ENCODE data around the gene JADE1. TPM values are rescaled to one million over a fixed set of nuclear protein-coding genes. Genes with fewer than 3 reads are reported as not detected.

Gene JADE1
- total RNA-seq, 1 donor from 2014 or later: 39.6 TPM

DNA sequence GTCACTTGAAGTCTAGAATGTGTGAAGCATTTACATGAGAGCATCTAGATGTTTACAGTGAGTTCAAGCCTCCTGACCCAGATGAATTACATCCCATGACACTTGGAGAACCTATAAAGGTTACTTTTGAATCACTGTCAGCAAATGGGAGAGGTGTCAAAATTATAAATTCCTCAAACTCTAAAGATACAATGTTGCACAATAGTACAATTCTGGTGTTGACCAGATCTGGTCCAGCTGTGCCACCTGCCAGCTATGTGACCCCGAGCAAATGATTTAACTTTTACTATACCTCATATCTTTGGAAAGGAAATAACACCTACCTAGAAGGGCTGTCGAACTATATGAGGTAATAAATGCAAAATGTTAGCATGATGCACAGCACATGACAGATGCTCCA, 69.8 kb downstream of the JADE1 start:
- no peak for DNase-seq (ENCODE audit: low read depth, low spot score)
- Mint-ChIP-seq H3K36me3 (ENCODE audit: low read depth) (peaks cover 4% of the 10 kb centered on the region), H3K4me1 (no peaks in the 10 kb centered on the region), H3K27me3 (ENCODE audit: low read depth) (no peaks in the 10 kb centered on the region), H3K4me3 (no peak overlapping the region), H3K27ac (ENCODE audit: unreplicated experiment) (no peak overlapping the region), H3K9me3 (no peaks in the 10 kb centered on the region)
- TF ChIP-seq, protein P1, sequence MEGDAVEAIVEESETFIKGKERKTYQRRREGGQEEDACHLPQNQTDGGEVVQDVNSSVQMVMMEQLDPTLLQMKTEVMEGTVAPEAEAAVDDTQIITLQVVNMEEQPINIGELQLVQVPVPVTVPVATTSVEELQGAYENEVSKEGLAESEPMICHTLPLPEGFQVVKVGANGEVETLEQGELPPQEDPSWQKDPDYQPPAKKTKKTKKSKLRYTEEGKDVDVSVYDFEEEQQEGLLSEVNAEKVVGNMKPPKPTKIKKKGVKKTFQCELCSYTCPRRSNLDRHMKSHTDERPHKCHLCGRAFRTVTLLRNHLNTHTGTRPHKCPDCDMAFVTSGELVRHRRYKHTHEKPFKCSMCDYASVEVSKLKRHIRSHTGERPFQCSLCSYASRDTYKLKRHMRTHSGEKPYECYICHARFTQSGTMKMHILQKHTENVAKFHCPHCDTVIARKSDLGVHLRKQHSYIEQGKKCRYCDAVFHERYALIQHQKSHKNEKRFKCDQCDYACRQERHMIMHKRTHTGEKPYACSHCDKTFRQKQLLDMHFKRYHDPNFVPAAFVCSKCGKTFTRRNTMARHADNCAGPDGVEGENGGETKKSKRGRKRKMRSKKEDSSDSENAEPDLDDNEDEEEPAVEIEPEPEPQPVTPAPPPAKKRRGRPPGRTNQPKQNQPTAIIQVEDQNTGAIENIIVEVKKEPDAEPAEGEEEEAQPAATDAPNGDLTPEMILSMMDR (conservative IDR thresholded peaks at IDR 0.05): no peak

DNA sequence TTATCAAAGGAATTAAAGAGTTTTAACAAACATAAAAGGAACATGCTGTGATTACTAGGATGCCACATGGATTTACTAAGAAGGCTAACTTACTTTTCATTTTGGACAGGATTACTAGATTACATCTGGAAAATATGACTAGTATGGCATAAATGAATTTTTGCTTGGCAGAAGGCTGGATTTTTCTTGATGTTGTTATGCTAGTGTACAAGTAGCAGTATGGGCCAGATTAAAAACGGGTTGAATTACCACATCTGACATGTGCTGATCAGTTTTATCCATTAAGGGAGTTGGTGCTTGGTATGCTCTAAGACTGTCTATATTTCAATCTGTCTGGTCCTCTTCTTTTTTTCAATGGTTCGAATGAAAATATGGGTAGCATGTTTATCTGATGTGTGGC, 70.5 kb downstream of the JADE1 start:
- Mint-ChIP-seq H3K9me3 (no peaks in the 10 kb centered on the region), H3K36me3 (ENCODE audit: low read depth) (peaks cover 4% of the 10 kb centered on the region), H3K4me3 (no peak overlapping the region), H3K27ac (ENCODE audit: unreplicated experiment) (no peak overlapping the region), H3K4me1 (no peaks in the 10 kb centered on the region), H3K27me3 (ENCODE audit: low read depth) (no peaks in the 10 kb centered on the region)
- TF ChIP-seq, protein P1 (conservative IDR thresholded peaks at IDR 0.05): no peak
- DNase-seq (ENCODE audit: low read depth, low spot score): no peak

DNA sequence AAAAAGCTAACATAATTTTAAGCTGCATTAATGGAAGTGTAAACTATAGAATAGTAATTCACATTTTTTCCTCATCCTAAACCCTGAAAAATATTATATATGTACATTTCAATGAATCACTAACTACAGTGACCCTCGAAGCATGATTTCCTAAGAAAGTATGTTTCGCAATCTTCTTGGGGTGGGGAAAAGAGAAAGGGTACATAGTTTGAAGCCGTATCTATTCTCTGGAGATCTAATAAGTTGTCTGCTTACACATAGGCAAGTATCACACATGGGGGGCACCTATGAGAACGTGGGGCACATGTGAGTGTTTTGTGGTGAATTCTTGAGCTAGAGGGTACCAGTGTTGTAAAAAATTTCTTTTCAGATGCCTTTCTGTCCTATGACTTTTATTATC, 71.2 kb downstream of the JADE1 start:
- H3K9me3 Mint-ChIP-seq: no peaks in the 10 kb centered on the region
- H3K27ac Mint-ChIP-seq (ENCODE audit: unreplicated experiment): no peak overlapping the region
- TF ChIP-seq, protein P1 (conservative IDR thresholded peaks at IDR 0.05): no peak
- no peak overlapping the region for H3K4me3 Mint-ChIP-seq
- H3K36me3 Mint-ChIP-seq (ENCODE audit: low read depth): peaks cover 4% of the 10 kb centered on the region
- no peaks in the 10 kb centered on the region for H3K27me3 Mint-ChIP-seq (ENCODE audit: low read depth)
- no peak for DNase-seq (ENCODE audit: low read depth, low spot score)
- no peaks in the 10 kb centered on the region for H3K4me1 Mint-ChIP-seq

DNA sequence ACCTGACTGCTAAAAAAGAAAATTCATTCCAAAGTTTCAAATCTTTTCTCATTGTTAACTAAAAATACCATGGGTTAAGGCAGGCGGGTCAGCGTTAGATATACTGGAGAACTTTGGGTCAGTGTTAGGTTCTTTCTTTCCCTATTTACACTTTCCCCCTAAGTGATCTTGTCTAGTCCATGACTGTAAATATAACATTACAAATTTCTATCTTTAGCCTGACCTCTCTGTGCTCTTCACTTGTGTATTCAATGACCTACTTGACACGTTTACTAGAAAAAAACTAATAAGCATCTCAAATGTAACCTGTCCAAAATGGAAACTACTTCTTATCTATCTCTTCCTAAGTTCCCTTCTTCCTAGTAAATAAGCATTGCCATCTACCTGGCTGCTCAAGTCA, 95.3 kb downstream of the JADE1 start:
- Mint-ChIP-seq H3K27me3 (ENCODE audit: low read depth) (no peaks in the 10 kb centered on the region), H3K4me3 (no peak overlapping the region), H3K9me3 (no peaks in the 10 kb centered on the region), H3K27ac (ENCODE audit: unreplicated experiment) (no peak overlapping the region), H3K4me1 (peaks cover 9% of the 10 kb centered on the region), H3K36me3 (ENCODE audit: low read depth) (peaks cover 8% of the 10 kb centered on the region)
- TF ChIP-seq, protein P1 (conservative IDR thresholded peaks at IDR 0.05): no peak
- DNase-seq (ENCODE audit: low read depth, low spot score): no peak

DNA sequence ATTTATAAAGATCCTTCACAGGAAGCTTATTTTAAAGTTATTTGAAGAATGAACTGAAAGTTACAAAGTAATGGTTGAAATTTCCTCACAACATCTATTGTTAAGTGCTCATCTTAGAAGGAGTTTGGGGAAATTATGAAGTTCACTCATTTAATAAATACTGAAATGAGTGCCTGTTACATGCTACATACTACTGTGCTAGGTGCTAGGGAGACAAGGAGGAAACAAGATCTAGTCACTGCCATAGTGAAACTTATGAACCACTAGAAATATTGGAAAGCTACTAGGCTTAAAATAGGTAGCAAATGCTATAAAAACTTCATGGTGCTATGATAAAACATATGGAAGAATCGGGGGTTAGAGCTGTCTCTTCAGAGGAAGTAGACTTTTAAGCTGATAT, 97.1 kb downstream of the JADE1 start:
- TF ChIP-seq, protein P1 (conservative IDR thresholded peaks at IDR 0.05): no peak
- H3K27me3 Mint-ChIP-seq (ENCODE audit: low read depth): no peaks in the 10 kb centered on the region
- DNase-seq (ENCODE audit: low read depth, low spot score): no peak
- no peak overlapping the region for H3K4me3 Mint-ChIP-seq
- no peaks in the 10 kb centered on the region for H3K9me3 Mint-ChIP-seq
- H3K36me3 Mint-ChIP-seq (ENCODE audit: low read depth): peaks cover 5% of the 10 kb centered on the region
- H3K4me1 Mint-ChIP-seq: peaks cover 9% of the 10 kb centered on the region
- H3K27ac Mint-ChIP-seq (ENCODE audit: unreplicated experiment): no peak overlapping the region

DNA sequence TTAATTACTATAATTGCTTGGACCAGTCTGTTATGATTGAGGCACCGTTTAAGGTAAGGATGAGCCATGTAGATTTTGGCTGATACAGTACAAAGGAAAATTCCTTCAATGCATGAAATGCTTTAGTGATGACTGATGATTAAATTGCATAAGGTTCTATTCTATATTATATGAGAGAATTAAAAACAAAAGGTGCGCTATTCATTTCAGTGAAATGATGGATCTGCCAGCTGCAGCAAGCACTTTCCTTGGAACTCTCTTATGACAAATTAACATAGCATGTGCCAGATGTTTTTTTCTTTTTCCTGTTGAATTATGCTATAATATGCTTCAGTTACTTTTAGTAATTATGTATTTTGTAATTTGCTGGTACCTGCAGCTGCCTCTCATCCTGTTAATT, 98.5 kb downstream of the JADE1 start:
- H3K27ac Mint-ChIP-seq (ENCODE audit: unreplicated experiment): no peak overlapping the region
- TF ChIP-seq, protein P1 (conservative IDR thresholded peaks at IDR 0.05): no peak
- H3K27me3 Mint-ChIP-seq (ENCODE audit: low read depth): no peaks in the 10 kb centered on the region
- no peaks in the 10 kb centered on the region for H3K9me3 Mint-ChIP-seq
- no peaks in the 10 kb centered on the region for H3K36me3 Mint-ChIP-seq (ENCODE audit: low read depth)
- H3K4me3 Mint-ChIP-seq: no peak overlapping the region
- peaks cover 16% of the 10 kb centered on the region for H3K4me1 Mint-ChIP-seq
- no peak for DNase-seq (ENCODE audit: low read depth, low spot score)
